Suppressor macrophage treated with lipopolysaccharide for 4 hours (primary cell): Measurements from ENCODE around the gene FIZ1.

Source experiments
- DNase-seq: peaks from one replicate; pipeline ENCODE4 v3.0.0-alpha.2; 2020

The FIZ1 gene

DNA sequence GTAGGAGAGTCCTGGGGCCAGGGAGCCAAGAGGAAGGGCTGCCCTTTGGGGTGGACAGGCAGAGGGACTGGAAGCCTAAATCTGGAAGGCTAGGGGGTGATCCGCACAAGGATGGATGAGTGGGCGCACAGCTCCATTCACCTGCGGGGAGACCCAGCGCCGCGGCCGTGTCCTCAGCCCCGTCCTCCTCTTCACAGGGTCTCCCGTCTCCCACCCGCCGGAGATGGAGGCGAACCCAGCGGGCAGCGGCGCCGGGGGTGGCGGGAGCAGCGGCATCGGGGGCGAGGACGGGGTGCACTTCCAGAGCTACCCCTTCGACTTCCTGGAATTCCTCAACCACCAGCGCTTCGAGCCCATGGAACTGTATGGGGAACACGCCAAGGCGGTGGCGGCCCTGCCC lies 14.1 kb upstream of the FIZ1 start:
- no peak for DNase-seq

DNA sequence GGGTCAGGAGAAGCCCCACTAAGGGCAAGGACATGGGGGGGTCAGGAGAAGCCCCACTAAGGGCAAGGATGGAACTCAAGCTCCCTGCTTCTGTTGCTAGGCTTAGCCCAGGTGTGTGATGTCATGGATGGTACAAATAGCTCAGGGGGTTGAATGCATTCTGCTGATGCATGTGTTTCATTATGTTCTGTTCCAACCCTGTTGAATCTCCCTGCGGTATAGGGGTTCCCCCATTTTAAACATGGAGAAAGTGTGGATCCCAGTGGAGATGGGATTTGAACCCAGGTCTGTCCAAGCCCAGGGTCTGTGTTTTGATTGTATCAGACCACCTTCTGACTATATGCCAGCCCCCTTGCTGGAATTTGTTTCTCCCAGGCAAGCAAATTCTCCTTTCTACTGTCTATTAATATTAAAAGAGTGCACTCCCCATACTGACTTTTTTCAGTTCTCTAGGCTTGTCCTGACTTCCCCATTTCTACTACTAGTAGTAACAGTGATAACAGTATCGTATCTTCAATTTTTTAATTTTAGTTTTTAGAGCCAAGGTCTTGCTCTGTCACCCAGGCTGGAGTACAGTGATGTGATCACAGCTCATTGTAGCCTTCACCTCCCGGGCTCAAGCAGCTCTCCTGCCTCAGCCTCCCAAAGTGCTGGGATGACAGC lies 12.8 kb upstream of the FIZ1 start:
- no peak for DNase-seq

DNA sequence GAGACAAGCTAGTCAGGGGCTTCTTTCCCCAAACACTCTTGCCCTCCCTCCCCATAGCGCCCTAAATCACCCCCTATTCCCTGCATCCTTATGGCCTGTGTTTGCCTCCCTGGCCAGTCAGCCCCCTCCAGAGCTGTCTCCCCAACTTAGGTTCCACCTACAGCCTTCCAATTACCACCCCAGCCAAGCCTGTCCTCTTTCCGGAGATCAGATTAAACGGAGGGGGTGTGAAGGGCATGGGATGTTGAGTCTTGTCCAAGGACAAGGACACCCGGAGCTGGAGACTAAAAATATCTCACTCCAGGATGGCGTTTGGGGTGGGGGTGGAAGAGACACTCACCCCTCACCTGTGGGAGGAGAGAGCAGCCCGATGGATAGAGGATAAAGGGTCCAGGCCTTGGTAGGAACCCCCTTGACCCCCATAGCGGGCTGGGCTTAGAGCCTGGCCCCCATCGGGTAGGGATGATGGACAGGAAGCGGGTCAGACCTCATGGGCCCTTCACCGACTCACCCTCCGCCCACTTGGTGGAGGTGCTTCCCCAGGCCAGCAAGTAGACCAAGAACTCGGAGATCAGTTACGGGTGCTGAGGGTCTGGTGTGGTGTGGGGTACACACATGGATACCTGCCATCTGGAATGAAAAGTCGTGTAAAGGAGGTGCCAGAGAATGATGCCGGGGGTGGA lies 12.1 kb upstream of the FIZ1 start:
- no peak for DNase-seq

DNA sequence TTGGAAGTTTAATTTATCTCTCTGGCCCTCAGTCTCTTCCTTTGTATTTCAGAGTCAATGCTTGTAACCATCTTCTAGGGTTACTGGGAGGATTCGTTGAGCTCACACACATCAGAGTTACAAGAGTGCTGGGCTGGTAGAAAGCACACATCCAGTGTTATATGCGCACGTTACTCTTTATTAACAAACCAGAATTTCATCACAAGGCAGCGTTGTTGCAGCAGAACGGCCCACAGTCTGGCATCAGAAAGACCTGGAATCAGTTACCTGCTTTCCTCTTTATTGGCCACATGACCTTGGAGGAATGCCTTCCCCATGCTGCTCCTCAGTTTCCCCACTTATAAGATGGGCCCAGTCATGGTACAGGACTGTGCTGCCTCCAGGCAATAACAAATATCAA lies 10.0 kb upstream of the FIZ1 start:
- no peak for DNase-seq

DNA sequence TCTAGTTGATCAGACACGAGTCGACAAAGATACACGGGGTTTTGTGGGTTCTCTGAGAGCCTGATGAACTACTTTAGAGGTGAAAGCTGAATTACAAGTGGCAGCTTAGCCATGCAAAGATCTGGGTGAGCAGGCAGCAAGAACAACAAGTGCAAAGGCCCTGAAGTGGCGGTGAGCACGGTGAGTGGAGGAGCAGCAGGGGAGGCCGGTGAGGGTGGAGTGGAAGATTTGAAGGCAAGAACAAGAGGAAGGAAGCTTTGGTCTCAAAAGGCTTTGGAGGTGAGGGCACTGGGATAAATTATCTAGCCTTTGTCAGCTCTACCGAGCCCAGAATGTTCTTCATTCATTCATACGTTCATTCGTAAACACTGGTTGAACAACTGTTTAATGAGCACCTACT lies 7.5 kb upstream of the FIZ1 start:
- no peak for DNase-seq

DNA sequence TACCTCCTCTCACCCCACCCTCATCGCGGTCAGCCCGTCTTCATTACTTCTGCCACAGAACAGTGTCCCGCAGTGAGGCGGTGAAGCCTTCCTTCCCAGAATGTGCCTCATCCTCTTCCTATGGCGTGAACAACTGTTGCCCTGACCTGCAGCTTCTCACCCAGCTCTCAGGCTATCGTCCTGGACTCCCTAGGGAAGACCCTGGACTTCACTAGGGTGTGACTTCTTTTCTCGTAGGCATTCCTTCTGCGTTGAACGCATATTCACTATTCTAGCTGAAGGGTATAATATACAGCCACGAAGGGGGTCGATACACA lies 7.1 kb upstream of the FIZ1 start:
- DNase-seq = no peak

DNA sequence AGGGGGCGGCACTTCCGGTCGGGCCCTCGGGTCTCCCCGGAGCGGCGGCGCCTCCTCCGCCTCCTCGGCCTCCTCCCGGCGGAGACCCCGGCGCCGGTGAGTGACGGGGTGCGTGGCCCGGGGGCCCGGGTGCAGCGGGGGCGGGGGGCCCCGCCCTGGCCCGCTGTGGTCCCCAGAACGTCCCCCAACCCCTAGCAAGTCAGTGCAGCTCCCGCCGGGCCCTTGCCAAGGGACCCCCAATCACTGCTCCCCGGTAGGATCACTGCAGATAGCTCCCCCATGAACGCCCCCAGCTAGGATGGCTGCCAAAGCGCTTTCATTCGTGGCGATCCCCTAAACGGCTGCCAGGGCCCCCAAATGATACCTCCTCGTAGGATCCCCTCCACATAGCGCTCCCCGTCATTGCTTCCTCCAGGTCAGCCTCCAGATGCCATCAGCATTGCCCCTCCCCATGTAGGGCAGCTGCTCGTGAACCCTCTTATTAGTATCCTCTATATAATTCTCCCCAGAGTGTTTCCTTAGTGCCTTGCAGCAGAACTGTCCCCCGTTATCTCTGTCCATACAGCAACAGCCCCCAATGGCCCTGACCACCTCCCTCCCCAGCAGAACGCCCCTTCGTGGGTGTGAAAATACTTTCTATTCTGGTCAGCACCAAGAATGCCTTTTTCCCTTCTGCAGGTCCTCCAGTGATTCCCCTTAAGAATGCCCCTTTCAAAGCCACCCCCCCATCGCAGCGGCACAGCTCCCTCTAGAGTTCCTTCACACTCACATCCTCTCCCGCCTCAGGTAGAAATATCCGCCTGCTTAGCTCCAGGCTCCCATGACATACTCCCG lies 6.5 kb upstream of the FIZ1 start, which contains the start of gene ZNF865:
TSS of gene ZNF865 (plus strand) at position 11 of the 834 bp plus-strand sequence. CDS start 7,972 bp downstream, outside the sequence.
- DNase-seq = peak; percentile 81

DNA sequence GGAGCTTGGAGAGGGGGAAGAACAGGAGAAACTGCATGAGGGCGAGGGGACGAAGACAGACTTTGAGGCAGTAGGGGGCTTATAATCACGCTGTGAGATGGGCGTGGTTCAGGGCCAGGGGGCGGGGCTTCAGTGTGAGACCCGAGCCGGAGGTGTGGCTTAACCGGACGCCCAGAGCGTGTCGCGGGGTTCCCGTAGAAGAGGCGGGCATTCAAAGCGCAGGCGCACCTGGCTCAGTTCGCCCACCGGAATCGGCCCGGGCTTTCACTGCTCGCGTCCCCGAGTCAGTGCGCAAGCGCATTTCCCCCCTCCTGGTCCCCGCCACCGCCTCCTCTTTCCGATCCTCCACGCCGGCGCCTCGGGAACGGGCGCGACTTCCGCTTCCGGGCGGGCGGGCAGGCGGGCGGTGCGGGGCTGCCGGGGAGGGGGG lies 5.9 kb upstream of the FIZ1 start:
- peak; percentile 97 for DNase-seq

DNA sequence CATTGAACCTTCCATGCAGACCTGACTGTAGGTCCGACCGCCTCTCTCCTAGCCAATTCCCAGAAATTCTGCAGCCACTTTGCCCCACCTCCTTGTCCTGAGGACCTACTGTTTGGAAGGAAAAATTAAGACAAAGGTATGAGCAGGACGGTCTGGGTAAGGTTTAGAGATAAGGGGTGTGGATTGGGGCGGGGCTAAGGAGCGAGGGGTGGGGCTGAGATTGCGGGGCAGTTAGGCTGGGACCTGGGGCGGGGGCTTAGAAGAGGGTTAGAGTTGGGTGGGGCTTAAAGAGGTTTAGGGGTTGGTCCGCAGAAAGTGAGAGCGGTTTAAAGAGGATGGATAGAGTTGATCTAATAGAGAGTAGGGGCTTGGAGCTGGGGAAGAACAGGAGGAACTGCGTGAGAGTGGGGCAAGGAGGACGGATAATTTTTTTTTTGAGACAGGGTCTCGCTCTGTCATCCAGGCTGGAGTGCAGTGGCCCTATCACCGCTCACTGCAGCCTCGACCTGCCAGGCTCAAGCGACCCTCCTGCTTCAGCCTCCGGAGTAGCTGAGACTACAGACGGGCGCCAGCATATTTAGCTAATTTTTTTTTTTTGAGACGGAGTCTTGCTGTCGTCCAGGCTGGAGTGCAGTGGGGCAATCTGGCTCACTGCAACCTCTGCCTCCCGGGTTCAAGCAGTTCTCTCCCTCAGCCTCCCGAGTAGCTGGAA lies 4.4 kb upstream of the FIZ1 start:
- DNase-seq = no peak

DNA sequence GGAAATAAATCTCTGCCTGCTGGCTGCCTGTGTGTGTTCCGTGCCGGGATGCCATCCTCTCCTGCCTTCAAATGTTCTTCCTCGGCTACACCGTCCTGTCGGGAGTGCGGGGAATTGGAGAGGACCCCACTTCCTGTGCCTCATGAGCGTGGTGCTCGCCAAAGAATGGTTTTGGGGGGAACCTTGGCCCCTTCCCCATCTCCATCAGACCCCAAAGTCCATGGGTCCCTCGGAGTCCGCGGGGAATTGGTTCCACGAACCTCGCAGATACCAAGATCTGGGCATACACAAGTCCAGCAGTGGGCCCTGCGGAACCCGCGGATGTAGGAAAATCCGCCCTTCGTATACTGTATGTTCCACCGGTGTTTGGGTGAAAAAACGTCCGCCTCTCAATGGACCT lies 3.8 kb upstream of the FIZ1 start:
- no peak for DNase-seq

DNA sequence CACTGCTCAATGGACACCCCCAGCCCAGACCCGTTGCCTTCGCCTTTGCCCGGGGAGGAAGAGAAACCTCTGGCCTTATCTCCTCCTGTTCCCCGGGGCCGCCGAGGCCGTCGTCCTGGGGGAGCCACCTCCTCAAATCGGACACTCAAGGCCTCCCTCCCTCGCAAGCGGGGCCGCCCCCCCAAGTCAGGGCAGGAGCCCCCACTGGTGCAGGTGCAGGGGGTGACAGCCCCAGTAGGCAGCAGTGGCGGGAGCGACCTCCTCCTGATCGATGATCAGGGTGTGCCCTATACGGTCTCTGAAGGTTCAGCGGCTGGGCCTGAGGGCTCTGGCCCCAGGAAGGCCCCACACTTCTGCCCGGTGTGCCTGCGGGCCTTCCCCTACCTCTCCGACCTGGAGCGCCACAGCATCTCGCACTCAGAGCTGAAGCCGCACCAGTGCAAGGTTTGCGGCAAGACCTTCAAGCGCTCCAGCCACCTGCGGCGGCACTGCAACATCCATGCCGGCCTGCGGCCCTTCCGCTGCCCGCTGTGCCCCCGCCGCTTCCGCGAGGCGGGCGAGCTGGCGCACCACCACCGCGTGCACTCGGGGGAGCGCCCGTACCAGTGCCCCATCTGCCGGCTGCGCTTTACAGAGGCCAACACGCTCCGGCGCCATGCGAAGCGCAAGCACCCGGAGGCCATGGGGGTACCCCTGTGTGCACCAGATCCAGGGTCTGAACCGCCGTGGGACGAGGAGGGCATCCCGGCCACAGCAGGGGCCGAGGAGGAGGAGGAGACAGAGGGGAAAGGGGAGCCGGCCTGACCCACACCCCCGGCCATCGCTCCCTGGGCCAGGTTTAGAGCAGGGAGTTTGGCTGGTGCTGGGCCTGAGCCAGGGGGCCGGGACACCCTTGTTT lies 3.0 kb upstream of the FIZ1 start:
- DNase-seq = no peak

DNA sequence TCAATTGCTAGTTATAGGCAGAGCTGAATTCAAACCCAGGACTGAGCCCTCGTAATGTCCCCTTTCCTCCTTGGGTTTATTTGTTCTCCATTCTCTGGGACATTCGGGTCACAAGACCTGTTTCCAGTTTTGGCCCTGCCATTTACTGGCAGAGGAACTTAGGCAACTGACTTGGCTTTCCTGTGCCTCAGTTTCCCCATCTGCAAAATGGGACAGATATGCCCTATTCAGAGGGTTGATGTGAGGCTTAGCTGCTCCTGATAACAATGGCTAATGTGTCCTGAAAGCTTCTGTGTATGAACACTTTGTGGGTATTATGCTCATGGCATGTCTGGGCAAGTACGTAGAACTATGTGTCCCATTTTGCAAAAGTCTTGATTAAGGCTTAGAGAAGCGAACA lies 1.8 kb upstream of the FIZ1 start:
- peak; percentile 14 for DNase-seq

DNA sequence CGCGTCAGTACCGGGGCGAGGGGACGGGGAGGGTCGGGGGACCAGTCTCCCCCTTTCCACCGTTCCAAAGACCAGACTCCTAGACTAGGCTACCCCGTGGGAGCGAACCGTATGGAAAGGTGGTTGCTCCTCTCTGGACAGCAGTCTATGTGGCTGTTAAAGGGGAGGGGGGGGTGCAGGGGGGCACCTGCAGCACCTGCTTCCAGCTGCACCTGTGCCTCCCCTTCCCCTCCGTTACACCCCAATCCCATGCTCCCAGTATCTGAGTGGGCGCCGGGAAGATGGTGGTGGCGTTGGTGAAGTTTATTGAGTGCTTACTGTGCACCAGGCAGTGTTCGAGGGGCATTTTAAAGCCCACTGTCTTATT lies 1.3 kb upstream of the FIZ1 start:
- DNase-seq = no peak

DNA sequence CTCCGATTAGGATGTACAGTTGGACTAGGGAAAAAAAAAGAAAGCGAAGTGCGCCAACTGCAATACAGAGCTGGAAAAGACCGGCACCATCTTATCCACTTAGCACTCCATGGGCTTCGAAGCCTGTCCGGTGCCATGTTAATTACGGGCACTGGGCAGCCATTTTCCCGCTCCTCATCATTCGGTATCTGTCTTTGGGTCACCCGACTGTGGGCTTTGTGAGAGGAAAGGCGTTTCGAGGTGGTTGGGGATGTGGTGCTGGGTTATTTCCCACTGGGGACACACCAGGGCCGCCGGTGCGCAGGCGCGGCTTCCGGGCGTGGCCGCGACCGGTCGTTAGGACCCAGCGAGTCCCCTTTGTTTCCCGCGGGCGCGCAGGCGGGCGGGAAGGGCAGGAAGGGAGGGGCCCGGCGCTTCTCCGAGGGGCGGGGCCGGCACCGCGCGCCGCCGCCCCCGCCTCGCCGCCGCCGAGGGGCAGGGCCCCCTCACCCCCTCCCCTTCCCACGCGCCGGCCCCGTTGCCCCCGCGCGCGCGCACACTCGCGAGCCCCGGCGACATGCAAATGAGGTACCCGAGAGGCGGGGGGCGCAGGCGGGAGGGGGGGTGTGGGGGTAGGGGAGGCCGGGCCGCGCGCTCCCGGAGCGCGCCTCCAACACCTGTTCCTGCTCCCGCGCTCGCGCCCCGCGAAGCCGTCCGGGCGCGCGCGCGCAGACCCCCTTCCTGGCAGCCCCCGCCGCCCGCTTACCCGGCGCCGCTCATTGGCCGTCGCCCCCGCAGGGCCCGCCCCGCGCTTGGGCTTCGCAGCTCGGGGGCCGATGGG lies 735 bp upstream of the FIZ1 start, which contains the start of gene ZNF524:
TSS of gene ZNF524 (plus strand) at position 447 of the 820 bp plus-strand sequence. CDS start 1,825 bp downstream, outside the sequence.
- peak; percentile 87 for DNase-seq

DNA sequence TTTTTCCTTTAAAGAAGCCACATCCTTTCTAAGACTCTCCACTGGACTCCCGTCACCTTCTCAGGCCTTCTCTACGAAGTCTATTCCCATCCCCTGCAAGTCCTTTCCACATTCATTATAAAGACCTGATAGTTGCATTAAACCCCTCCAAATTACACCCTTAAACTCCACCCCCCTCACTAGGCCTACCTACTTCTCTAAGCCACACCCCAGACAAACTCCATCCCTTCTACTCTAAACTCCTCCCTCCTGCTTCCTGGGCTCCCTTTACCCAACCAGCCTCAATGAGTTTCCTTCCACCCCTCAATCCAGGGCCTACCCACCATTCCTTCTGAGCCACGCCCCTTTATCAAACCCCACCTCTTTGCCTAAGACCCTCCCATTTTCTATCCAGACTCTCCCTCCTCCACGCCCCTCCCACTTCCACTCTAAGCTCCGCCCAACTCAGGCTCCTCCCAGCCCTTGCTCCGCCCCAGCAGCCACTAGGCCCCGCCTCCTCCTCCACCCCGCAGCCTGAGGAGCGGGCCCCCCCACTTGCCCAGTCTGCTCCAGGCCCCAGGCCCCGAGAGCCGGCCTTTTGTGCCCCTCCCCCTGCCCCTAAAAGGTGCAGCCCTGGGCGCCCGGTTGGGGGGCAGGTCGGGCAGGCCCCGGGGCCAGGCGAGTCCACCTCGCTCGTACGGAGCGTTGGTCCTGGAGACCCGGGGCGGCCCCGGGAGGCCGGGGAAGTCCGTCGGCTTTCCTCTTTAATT lies 424 bp downstream of the FIZ1 start:
- peak; percentile 98 for DNase-seq

DNA sequence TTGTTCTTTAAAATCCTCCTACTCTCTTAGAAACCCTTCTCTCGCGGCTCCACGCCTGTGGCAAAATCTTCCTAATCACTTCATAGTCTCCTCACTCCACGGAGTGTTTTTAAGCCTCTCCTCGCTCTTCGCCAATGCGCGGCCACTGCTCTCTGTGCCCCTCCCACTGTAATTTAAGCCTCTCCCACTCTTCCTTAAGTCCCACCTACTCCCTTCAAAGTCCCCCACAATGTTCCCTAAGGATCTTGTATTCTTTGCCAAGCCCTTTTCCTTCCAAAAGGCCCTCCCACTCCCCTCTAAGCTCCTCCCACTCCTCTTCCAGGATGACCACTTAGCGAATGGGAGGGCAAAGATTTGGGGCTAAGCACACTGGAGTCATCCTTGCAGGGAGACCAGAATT lies 1.3 kb downstream of the FIZ1 start:
- DNase-seq = no peak

DNA sequence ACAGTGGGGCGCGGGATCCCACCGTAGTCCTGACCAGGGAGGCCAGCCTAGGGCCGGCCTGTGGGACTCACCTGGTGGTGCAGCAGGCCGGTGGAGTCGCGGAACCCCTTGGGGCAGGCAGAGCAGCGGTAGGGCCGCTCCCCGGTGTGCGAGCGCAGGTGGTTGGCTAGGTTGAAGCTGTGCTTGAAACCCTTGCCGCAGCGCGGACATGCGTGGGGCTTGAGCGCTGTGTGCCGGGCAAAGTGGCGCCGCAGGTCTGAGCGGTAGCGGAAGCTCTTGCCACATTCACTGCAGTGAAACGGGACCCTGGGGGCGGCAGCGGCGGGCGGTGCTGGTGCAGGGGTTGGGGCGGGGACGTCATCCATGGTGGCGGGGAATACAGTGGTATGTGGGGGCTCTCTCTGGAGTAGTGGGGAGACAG lies 1.8 kb downstream of the FIZ1 start:
- DNase-seq = no peak

DNA sequence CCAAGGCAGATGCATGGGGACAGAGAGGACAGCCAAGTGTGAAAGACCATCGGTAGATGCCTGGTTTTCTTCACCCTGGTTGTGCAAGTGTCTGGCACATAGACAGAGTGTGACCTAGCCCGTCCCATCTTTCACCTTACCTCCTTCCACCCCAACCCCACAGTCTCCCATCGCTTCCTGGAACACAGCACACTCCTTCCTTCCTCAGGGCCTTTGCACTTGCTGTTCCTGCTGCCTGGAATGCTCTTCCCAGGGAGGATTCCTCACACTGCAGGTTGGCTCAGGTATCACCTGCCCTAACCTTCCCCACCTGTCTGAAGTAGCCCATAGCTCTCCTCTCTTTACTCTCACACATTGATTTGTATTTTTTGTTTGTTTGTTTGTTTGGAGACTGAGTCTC lies 3.0 kb downstream of the FIZ1 start:
- no peak for DNase-seq

DNA sequence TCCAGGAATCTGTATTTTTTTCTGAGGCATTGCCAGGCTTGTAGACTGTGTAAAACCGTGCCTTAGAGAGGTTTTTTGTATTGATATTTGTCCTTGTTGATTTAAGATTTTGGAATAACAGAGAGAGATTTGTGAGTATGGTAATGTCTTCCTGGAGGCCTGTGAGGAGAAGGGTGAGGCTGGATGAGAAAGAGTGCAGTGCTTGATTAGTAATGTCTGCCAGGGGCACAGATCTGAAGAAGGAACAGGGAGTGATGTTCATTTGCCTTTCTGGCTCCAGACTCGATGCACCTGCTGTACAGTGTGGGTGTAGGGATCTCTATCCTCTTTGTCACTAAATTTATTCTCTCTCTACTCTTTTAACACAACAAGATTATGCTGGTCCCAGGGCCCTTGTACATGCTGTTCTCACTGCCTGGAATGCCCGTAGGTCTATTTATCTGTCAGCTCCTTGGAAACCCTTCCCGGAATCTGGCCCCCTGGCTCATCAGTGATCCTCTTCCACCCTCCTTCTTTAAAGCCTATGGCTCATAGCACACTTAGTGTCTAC lies 4.2 kb downstream of the FIZ1 start:
- DNase-seq = no peak

DNA sequence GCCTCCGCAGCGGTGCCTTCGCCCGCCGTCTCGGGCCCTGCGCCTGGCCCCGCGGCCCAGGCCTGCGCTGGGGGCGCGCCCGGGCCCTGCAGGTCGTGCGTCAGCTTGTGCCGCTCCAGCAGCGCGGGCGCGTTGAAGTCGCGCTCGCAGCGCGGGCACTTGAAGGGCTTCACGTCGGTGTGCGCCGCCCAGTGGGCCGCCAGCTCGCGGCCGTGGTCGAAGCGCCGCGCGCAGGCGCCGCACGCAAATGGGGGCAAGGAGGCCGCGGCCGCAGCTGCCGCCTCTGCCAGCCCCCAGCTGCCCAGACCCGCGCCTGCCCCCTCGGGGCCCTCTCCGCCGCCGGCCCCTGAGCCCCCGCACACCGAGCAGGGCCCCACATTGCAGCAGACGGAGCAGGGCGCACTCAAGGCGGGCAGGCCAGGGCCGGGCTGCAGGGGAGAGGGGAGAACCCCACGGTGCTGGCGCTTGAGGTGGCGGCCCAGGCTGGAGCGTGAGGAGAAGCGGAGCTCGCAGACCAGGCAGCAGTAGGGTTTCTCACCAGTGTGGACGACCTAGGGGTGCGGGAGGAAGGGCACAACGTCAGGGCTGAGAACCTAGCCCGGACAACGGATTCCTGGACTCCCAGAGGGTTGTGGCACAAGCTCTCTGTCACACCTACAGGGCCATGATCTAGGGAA lies 6.1 kb downstream of the FIZ1 start:
- DNase-seq = no peak
